Measurements from ENCODE around the gene HS2ST1. TPM values are rescaled to one million over a fixed set of nuclear protein-coding genes. Genes with fewer than 3 reads are reported as not detected.
A peak's percentile ranks its signal among the peaks of the same experiment; 100 is the strongest.
"Not testable (repeated sequence)": the region's sequence is repeated elsewhere in the genome, so short reads cannot be mapped to it uniquely, and the experiment has no call there.

The HS2ST1 gene
- total RNA-seq, 3 donors from 2014 or later, result 20.9 to 24.5 (median 21.7) TPM

DNA sequence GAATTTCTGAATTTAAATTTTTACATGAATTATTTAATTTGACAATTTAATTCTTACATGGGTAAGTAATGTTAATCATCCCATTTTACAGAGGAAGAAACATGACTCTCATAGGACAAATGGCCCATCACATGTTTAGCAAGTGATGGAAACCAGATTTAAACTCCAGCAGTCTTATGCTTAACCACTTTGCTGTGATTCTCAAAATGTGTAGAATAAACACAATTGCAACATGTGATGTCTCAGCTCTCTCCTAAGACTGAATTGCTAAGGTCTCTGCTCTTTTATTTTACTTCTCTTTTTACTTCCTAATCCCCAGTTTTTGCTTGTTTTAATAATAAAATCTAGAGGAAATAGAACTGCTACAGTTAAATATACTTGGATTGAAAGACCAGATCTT lies 42.8 kb downstream of the HS2ST1 start:
- TF ChIP-seq CTCF (IDR thresholded peaks at IDR 0.05), result no peak
- Histone ChIP-seq H3K4me3 (no peak overlapping the region), H3K36me3 (ENCODE audit: low read depth) (no peaks in the 10 kb centered on the region), H3K9me3 (no peaks in the 10 kb centered on the region), H3K4me1 (ENCODE audit: low read depth) (no peaks in the 10 kb centered on the region)
- intact Hi-C loops (cut with DNase I, micrococcal nuclease), result no loop called here
- ATAC-seq (no peak), DNase-seq (no peak)

- intact Hi-C loops (cut with DNase I, micrococcal nuclease), result loop anchor here (10.0 kb wide), 1 partner anchor 126 kb away; no protein-coding TSS in a partner anchor
- no peak overlapping the region for H3K4me3 ChIP-seq
- TF ChIP-seq CTCF (IDR thresholded peaks at IDR 0.05), result no peak
- H3K4me1 ChIP-seq (ENCODE audit: low read depth), result no peaks in the 10 kb centered on the region
- no peaks in the 10 kb centered on the region for H3K36me3 ChIP-seq (ENCODE audit: low read depth)
- H3K9me3 ChIP-seq, result no peaks in the 10 kb centered on the region
- no peak for ATAC-seq
- no peak for DNase-seq
Measured at GRCh38 chr1:86960548-86960947, 46.1 kb downstream of the HS2ST1 start.

- not testable (repeated sequence) for DNase-seq; H3K9me3 ChIP-seq; H3K36me3 ChIP-seq (ENCODE audit: low read depth); H3K4me1 ChIP-seq (ENCODE audit: low read depth); H3K4me3 ChIP-seq; ATAC-seq
- intact Hi-C loops (cut with DNase I, micrococcal nuclease), result loop anchor here (10.0 kb wide), 1 partner anchor 129 kb away; no protein-coding TSS in a partner anchor
Measured at GRCh38 chr1:86963841-86964240, 49.4 kb downstream of the HS2ST1 start.

DNA sequence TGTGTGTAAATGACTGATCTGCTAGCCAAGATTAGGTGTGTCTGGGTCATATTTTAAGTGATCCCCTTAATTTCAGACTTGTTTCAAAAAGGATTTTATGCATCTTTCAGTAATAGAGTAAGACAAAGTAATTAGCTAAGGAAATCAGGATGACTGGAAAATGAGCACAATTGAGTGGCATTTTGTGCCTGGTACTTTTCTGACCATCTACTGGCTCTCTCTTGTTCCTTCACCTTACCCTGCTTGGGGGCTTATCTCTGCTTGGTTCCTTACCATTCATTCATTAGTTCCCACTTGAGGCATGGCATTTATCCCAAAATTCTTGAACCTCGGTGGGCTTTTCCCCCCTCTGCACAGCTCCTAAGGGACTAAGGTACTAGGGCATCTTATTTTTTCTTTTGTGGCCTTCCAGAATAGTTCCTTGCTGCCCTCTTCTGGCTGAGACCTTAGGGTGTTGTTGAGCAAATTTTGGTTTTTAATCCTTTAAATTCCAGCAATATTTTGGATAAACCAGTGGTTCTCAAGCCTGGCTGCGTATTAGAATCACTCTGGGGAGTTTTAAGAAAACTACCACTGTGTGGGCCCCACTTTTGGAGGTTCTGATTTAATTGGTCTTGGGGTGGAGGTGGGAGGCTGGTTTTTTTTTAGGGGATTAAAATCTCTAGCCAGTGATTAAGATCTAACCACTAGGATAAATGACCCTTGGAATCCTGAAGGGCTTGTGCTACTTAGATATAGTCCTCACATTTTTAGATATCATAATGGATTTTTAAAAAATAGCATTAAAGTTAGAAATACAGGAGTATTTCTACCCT lies 50.8 kb downstream of the HS2ST1 start:
- Histone ChIP-seq H3K9me3 (no peaks in the 10 kb centered on the region), H3K4me3 (no peak overlapping the region), H3K36me3 (ENCODE audit: low read depth) (no peaks in the 10 kb centered on the region), H3K4me1 (ENCODE audit: low read depth) (no peaks in the 10 kb centered on the region)
- intact Hi-C loops (cut with DNase I, micrococcal nuclease), result loop anchor here (10.0 kb wide), 1 partner anchor 130 kb away; no protein-coding TSS in a partner anchor
- TF ChIP-seq CTCF (IDR thresholded peaks at IDR 0.05), result peak; percentile 11
- ATAC-seq (no peak), DNase-seq (peak in 1 of 3 donors; percentile 64)

GRCh38 chr1:86965827-86966182 lies 51.4 kb downstream of the HS2ST1 start:
- TF ChIP-seq CTCF (IDR thresholded peaks at IDR 0.05), result no peak
- no peak for ATAC-seq
- Histone ChIP-seq H3K36me3 (ENCODE audit: low read depth) (no peaks in the 10 kb centered on the region), H3K4me3 (no peak overlapping the region), H3K4me1 (ENCODE audit: low read depth) (no peaks in the 10 kb centered on the region), H3K9me3 (no peaks in the 10 kb centered on the region)
- no peak for DNase-seq
- intact Hi-C loops (cut with DNase I, micrococcal nuclease), result loop anchor here (10.0 kb wide), 1 partner anchor 131 kb away; no protein-coding TSS in a partner anchor

- intact Hi-C loops (cut with DNase I, micrococcal nuclease), result no loop called here
- H3K36me3 ChIP-seq (ENCODE audit: low read depth), result no peaks in the 10 kb centered on the region
- TF ChIP-seq CTCF (IDR thresholded peaks at IDR 0.05), result no peak
- no peak for ATAC-seq
- H3K4me3 ChIP-seq, result no peak overlapping the region
- no peaks in the 10 kb centered on the region for H3K9me3 ChIP-seq
- H3K4me1 ChIP-seq (ENCODE audit: low read depth), result no peaks in the 10 kb centered on the region
- no peak for DNase-seq
Measured at GRCh38 chr1:86970938-86971337, 56.5 kb downstream of the HS2ST1 start.

Measured in mucosa of descending colon (tissue), 3 donors.